Natural killer cell (primary cell): ENCODE measurements around the gene SHC4. TPM values are rescaled to one million over a fixed set of nuclear protein-coding genes. Genes with fewer than 3 reads are reported as not detected.

Source experiments
- ATAC-seq, 3 donors: fragments of 150-1000 bp in 2 of 3; fragments of 200-7000 bp in 1 of 3; cut with Tn5 transposase; 1 replicate in 1 of 3; 2 replicates in 2 of 3; pipeline ENCODE4 v1.10.0; 2021; ENCODE audit warnings: mild to moderate bottlenecking in 2 of 3, moderate library complexity in 2 of 3
- DNase-seq, 2 donors: peaks; one replicate each; pipeline versions ENCODE4 v3.0.0 to v3.0.0-alpha.2; 2013 to 2021; ENCODE audit warnings: mixed read lengths in 1 of 2
- H3K27ac ChIP-seq: one replicate; pipeline ENCODE4 v1.5.1; 2013; ENCODE audit warnings: mild to moderate bottlenecking, low read length
- H3K27me3 ChIP-seq: one replicate; pipeline ENCODE4 v1.6.1; 2013; ENCODE audit warnings: low read length; ENCODE audit not compliant: control insufficient read depth, insufficient read depth
- H3K36me3 ChIP-seq: one replicate; pipeline ENCODE4 v1.6.1; 2013; ENCODE audit warnings: low read length; ENCODE audit not compliant: control insufficient read depth, insufficient read depth
- H3K4me1 ChIP-seq: one replicate; pipeline ENCODE4 v1.6.1; 2013; ENCODE audit warnings: low read length; ENCODE audit not compliant: control insufficient read depth, insufficient read depth
- H3K4me3 ChIP-seq: one replicate; pipeline ENCODE4 v1.5.1; 2013; ENCODE audit warnings: low read length
- H3K9me3 ChIP-seq: one replicate; pipeline ENCODE4 v1.6.1; 2013; ENCODE audit warnings: low read length; ENCODE audit not compliant: control insufficient read depth, insufficient read depth
- H3K27ac Mint-ChIP-seq, 2 donors: one replicate each; pipeline ENCODE4 v1.8.0; 2022; ENCODE audit warnings: mild to moderate bottlenecking in 2 of 2, mixed read lengths in 2 of 2, moderate library complexity in 1 of 2
- H3K27me3 Mint-ChIP-seq, 2 donors: one replicate each; pipeline ENCODE4 v1.8.0; 2022; ENCODE audit warnings: low read depth in 2 of 2, mixed read lengths in 2 of 2
- H3K36me3 Mint-ChIP-seq: one replicate; pipeline ENCODE4 v1.8.0; 2022; ENCODE audit warnings: mixed read lengths
- H3K4me1 Mint-ChIP-seq, 2 donors: one replicate each; pipeline ENCODE4 v1.8.0; 2022; ENCODE audit warnings: mixed read lengths in 2 of 2
- H3K4me3 Mint-ChIP-seq: one replicate; pipeline ENCODE4 v1.8.0; 2022; ENCODE audit warnings: mild to moderate bottlenecking, moderate library complexity, mixed read lengths
- H3K9me3 Mint-ChIP-seq, 2 donors: one replicate each; pipeline ENCODE4 v1.8.0; 2022; ENCODE audit warnings: mixed read lengths in 2 of 2
- CTCF ChIP-seq: fragments of 200-600 bp; IDR thresholded peaks from one replicate; pipeline ENCODE4 v1.8.0; 2022; ENCODE audit warnings: antibody characterized with exemption
- WGBS: methylation state at CpG from one replicate; pipeline ENCODE4 v1.1.7; 2013; ENCODE audit warnings: missing lambda C conversion rate; ENCODE audit not compliant: insufficient coverage; 5-methylcytosine and 5-hydroxymethylcytosine counted together
- intact Hi-C: fragments of 100-400 bp; cut with micrococcal nuclease; formaldehyde crosslinking; loops from one replicate; pipeline ENCODE4 v1.14.2; 2022
- total RNA-seq, 4 donors: library from RNA; stranded (reverse); fragments of 120-200 nt in 1 of 4; gene quantifications; one replicate each; pipeline versions ENCODE4 v1.2.3 to v1.2.4, GENCODE V29; 2013 to 2022

Gene SHC4
- total RNA-seq, 3 donors from 2014 or later (not counting 1 experiment from before 2014, with no cell fraction given): 0.19 to 0.43 (median 0.20) TPM

- Mint-ChIP-seq H3K36me3 (no peaks in the 10 kb centered on the region), H3K27me3 (no peaks in the 10 kb centered on the region), H3K9me3 (no peaks in the 10 kb centered on the region), H3K4me1 (no peaks in the 10 kb centered on the region), H3K4me3 (no peak overlapping the region), H3K27ac (no peak overlapping the region)
- H3K27me3 ChIP-seq: no peaks in the 10 kb centered on the region
- WGBS: 83% methylated on average over 1 of the region's 1 CpG
- intact Hi-C loops: no loop called here
- H3K9me3 ChIP-seq: no peaks in the 10 kb centered on the region
- no peak for TF ChIP-seq CTCF
- H3K27ac ChIP-seq: no peak overlapping the region
- no peak overlapping the region for H3K4me3 ChIP-seq
- no peaks in the 10 kb centered on the region for H3K4me1 ChIP-seq
- H3K36me3 ChIP-seq: peaks cover 9% of the 10 kb centered on the region
- ATAC-seq (no peak), DNase-seq (no peak)
Observed at GRCh38 chr15:48777645-48778330, 185.9 kb downstream of the SHC4 start.

DNA sequence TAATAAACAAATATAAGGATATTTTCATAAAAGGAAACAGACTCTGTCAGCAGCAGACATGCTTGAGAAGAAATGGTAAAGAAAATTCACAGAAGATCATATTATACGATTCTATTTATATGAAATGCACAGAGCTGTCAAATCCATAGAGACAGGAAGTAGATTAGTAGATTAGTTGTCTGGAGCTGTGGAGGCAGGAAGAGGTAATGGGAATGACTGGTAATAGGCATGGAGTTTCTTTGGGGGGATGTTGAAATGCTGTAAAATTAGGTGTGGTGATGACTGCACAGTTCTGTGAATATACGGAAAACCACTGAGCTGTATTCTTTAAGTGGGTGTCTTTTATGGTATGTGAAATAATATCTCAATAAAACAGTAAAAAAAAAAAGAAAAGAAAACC, 188.2 kb downstream of the SHC4 start:
- Mint-ChIP-seq H3K27me3 (no peaks in the 10 kb centered on the region), H3K9me3 (no peaks in the 10 kb centered on the region), H3K27ac (no peak overlapping the region), H3K4me3 (no peak overlapping the region), H3K36me3 (no peaks in the 10 kb centered on the region), H3K4me1 (no peaks in the 10 kb centered on the region)
- Histone ChIP-seq H3K9me3 (no peaks in the 10 kb centered on the region), H3K27ac (no peak overlapping the region), H3K27me3 (no peaks in the 10 kb centered on the region), H3K4me1 (no peaks in the 10 kb centered on the region), H3K36me3 (peaks cover 8% of the 10 kb centered on the region), H3K4me3 (no peak overlapping the region)
- 100% methylated on average over 1 of the region's 2 CpGs for WGBS
- intact Hi-C loops: no loop called here
- ATAC-seq (no peak), DNase-seq (no peak)
- TF ChIP-seq CTCF: no peak

GRCh38 chr15:48774484-48774883, 189.2 kb downstream of the SHC4 start:
- H3K36me3 ChIP-seq: peaks cover 15% of the 10 kb centered on the region
- no peak overlapping the region for H3K27ac Mint-ChIP-seq

More at GRCh38 chr15:48774484-48774883, 189.2 kb downstream of the SHC4 start:
- H3K36me3 Mint-ChIP-seq: no peaks in the 10 kb centered on the region
- DNase-seq (no peak), ATAC-seq (no peak)
- TF ChIP-seq CTCF: no peak
- Histone ChIP-seq H3K9me3 (no peaks in the 10 kb centered on the region), H3K27me3 (no peaks in the 10 kb centered on the region), H3K27ac (no peak overlapping the region), H3K4me1 (no peaks in the 10 kb centered on the region), H3K4me3 (no peak overlapping the region)
- 100% methylated on average over 1 of the region's 1 CpG for WGBS
- H3K9me3 Mint-ChIP-seq: no peaks in the 10 kb centered on the region
- H3K4me3 Mint-ChIP-seq: no peak overlapping the region
- no peaks in the 10 kb centered on the region for H3K27me3 Mint-ChIP-seq
- intact Hi-C loops: no loop called here
- no peaks in the 10 kb centered on the region for H3K4me1 Mint-ChIP-seq

Other genes with a start within 250 kb of the SHC4 start
- 10 to 100 TPM in 1 of 3 donors, 1 to 10 TPM in 2; 7.2 to 11.4 (median 9.2) TPM for gene CEP152, start 152.8 kb downstream of the SHC4 start, total RNA-seq
- 10 to 100 TPM; 63.5 to 70.2 (median 67.3) TPM for gene EID1, start 85.8 kb downstream of the SHC4 start, total RNA-seq
- gene SECISBP2L, start 82.5 kb upstream of the SHC4 start, total RNA-seq: 10 to 100 TPM; 78.8 to 97.7 (median 93.7) TPM
- 10 to 100 TPM; 77.6 to 90.7 (median 89.3) TPM for gene COPS2, start 191.7 kb upstream of the SHC4 start, total RNA-seq
- 10 to 100 TPM; 19.1 to 24.3 (median 23.6) TPM for gene GALK2, start 206.3 kb upstream of the SHC4 start, total RNA-seq